NT2/D1 (cell line): ENCODE data around the gene RING1.

Source experiments
- YY1 ChIP-seq: IDR thresholded peaks from 2 replicates; pipeline ENCODE4 v1.6.1; 2011; ENCODE audit not compliant: insufficient read length, insufficient read depth
- ZNF274 ChIP-seq: IDR thresholded peaks from 2 replicates; pipeline ENCODE4 v1.6.1; 2011; ENCODE audit warnings: mild to moderate bottlenecking, low read depth, low read length

DNA sequence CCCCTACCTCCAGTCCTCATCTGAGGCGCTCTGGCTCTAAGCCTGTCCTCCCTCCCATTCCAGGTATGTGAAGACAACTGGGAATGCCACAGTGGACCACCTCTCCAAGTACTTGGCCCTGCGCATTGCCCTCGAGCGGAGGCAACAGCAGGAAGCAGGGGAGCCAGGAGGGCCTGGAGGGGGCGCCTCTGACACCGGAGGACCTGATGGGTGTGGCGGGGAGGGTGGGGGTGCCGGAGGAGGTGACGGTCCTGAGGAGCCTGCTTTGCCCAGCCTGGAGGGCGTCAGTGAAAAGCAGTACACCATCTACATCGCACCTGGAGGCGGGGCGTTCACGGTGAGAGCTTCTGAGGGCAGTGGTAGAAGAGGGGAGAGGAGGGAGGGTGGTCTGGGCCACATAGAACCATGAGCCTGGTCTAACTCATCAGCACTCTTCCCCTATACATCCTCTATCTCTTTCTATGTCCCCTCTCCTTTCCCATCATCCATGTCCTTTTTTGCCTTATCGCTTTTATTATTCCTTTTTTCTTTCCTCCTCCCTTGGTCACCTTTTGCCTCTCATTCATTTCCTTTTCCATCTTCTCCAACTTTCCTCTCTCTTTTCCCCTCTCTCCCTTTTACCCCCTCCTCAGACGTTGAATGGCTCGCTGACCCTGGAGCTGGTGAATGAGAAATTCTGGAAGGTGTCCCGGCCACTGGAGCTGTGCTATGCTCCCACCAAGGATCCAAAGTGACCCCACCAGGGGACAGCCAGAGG, 3.5 kb downstream of the RING1 start:
- TF ChIP-seq ZNF274 (no peak), YY1 (no peak)
